A673 (cell line): ENCODE data around the gene LRCH2. TPM values are rescaled to one million over a fixed set of nuclear protein-coding genes. Genes with fewer than 3 reads are reported as not detected.

ENCODE experiments used
- BruUV-seq: library from RNA; stranded (reverse); fragments of 400-500 nt; replicated peaks from 2 replicates; lab custom pipeline; 2021; lab: Mats Ljungman, UMichigan
- CTCF ChIA-PET: fragments of 300-600 bp; sonication (Branson Sonifier 250); formaldehyde crosslinking; loops from one replicate; lab custom pipeline; 2022; ENCODE audit warnings: antibody characterized with exemption; lab: Charles Lee
- POLR2A ChIA-PET: fragments of 300-600 bp; sonication (Branson Sonifier 250); formaldehyde crosslinking; loops from one replicate; lab custom pipeline; 2022; ENCODE audit warnings: antibody characterized with exemption; ENCODE audit not compliant: low non-redundant PET; lab: Charles Lee
- DNase-seq: peaks from one replicate; pipeline ENCODE4 v3.0.0-alpha.2; 2015; ENCODE audit warnings: low spot score
- H3K27ac ChIP-seq: fragments of 200-600 bp; sonication (generic); 2 replicates; pipeline ENCODE4 v1.5.1; 2016; ENCODE audit warnings: mixed run types, low read depth, mild to moderate bottlenecking, mixed read lengths, antibody characterized with exemption, low read length; ENCODE audit not compliant: poor library complexity, severe bottlenecking
- H3K27me3 ChIP-seq: fragments of 200-600 bp; sonication (generic); replicated peaks from 2 replicates; pipeline ENCODE4 v1.6.1; 2017; ENCODE audit warnings: mixed run types, low read depth, mild to moderate bottlenecking, mixed read lengths, antibody characterized with exemption, low read length; ENCODE audit not compliant: insufficient read depth, poor library complexity
- H3K36me3 ChIP-seq: fragments of 200-600 bp; sonication (generic); 2 replicates; pipeline ENCODE4 v1.6.1; 2016; ENCODE audit warnings: mixed run types, mild to moderate bottlenecking, mixed read lengths, antibody characterized with exemption, low read length; ENCODE audit not compliant: insufficient read depth, poor library complexity, severe bottlenecking
- H3K4me1 ChIP-seq: fragments of 200-600 bp; sonication (generic); 2 replicates; pipeline ENCODE4 v1.6.1; 2017; ENCODE audit warnings: mixed run types, mild to moderate bottlenecking, mixed read lengths, antibody characterized with exemption, low read length; ENCODE audit not compliant: insufficient read depth, poor library complexity, severe bottlenecking
- H3K4me3 ChIP-seq: fragments of 200-600 bp; sonication (generic); 2 replicates; pipeline ENCODE4 v1.5.1; 2016; ENCODE audit warnings: low read depth, mixed run types, mild to moderate bottlenecking, mixed read lengths, low read length; ENCODE audit not compliant: poor library complexity, severe bottlenecking
- H3K9me3 ChIP-seq: fragments of 200-600 bp; sonication (generic); 2 replicates; pipeline ENCODE4 v1.6.1; 2016; ENCODE audit warnings: mixed run types, low read depth, mild to moderate bottlenecking, mixed read lengths, antibody characterized with exemption, low read length; ENCODE audit not compliant: poor library complexity, severe bottlenecking
- EZH2 ChIP-seq: fragments of 200-600 bp; sonication (generic); IDR thresholded peaks from 2 replicates; pipeline ENCODE4 v1.6.1; 2017; ENCODE audit warnings: borderline replicate concordance, low read depth, mild to moderate bottlenecking, mixed read lengths, antibody characterized with exemption, low read length; ENCODE audit not compliant: poor library complexity, severe bottlenecking
- intact Hi-C: fragments of 100-400 bp; cut with micrococcal nuclease; formaldehyde crosslinking; loops from one replicate; pipeline ENCODE4 v1.10.0; 2022; ENCODE audit not compliant: unreplicated experiment
- total RNA-seq: library from RNA; stranded (reverse); gene quantifications from 2 replicates; pipeline ENCODE4 v1.2.3, GENCODE V29; 2021
- TF ChIP-seq, protein P1 (sequence below): fragments of 300-800, 200-600 bp; sonication (generic); conservative IDR thresholded peaks from 2 replicates; pipeline ENCODE4 v1.5.1; 2017; ENCODE audit warnings: low read depth, mild to moderate bottlenecking, antibody characterized with exemption, low read length, moderate library complexity, mixed read lengths

The LRCH2 gene
- total RNA-seq, 1 experiment from 2014 or later = 4.2 TPM

DNA sequence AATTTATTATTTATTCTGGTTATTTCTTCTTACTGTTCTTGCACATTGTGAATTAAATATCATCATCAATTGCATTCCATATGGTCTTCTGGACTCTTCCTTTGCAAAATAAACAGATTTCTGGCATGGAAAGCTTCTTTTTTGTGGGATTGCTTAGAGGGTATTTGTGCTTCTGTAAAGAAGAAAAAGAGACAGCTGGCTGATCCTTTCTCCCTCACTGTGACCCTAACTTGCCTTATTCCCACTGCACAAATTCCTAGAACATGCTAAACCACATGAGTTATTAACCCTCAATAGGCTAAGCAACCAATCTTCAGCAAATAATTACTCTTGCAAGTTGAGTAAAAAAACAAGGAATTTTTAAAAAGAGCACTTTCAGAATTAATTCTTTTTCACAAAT lies 23.8 kb upstream of the LRCH2 start:
- no TSS peak for BruUV-seq
- no peak for TF ChIP-seq EZH2
- TF ChIP-seq, protein P1, sequence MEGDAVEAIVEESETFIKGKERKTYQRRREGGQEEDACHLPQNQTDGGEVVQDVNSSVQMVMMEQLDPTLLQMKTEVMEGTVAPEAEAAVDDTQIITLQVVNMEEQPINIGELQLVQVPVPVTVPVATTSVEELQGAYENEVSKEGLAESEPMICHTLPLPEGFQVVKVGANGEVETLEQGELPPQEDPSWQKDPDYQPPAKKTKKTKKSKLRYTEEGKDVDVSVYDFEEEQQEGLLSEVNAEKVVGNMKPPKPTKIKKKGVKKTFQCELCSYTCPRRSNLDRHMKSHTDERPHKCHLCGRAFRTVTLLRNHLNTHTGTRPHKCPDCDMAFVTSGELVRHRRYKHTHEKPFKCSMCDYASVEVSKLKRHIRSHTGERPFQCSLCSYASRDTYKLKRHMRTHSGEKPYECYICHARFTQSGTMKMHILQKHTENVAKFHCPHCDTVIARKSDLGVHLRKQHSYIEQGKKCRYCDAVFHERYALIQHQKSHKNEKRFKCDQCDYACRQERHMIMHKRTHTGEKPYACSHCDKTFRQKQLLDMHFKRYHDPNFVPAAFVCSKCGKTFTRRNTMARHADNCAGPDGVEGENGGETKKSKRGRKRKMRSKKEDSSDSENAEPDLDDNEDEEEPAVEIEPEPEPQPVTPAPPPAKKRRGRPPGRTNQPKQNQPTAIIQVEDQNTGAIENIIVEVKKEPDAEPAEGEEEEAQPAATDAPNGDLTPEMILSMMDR = no peak
- POLR2A ChIA-PET = no interaction called here
- DNase-seq = no peak
- no peaks in the 10 kb centered on the region for H3K4me1 ChIP-seq
- no peak overlapping the region for H3K4me3 ChIP-seq
- peaks cover 25% of the 10 kb centered on the region for H3K27me3 ChIP-seq
- no peaks in the 10 kb centered on the region for H3K9me3 ChIP-seq
- no peaks in the 10 kb centered on the region for H3K36me3 ChIP-seq
- CTCF ChIA-PET = no interaction called here
- no peak overlapping the region for H3K27ac ChIP-seq
- intact Hi-C loops = no loop called here

DNA sequence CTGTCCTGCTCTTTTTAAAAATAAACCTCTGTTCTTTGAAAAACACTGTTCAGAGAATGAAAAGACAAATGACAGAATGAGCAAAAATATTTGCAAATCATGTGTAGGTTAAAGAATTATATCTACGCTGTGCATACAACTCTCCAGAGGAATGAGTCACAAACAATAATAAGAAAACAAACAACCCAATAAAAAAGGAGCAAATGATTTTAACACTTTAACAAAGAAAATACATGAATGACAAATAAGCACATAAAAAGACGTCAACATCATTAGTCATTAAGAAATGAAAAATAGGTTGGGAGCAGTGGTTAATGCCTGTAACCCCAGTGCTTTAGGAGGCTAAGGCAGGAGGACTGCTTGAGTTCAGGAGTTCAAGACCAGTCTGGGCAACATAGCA lies 21.1 kb upstream of the LRCH2 start:
- no peak for TF ChIP-seq EZH2
- DNase-seq = no peak
- H3K9me3 ChIP-seq = no peaks in the 10 kb centered on the region
- intact Hi-C loops = no loop called here
- no peak overlapping the region for H3K4me3 ChIP-seq
- no peaks in the 10 kb centered on the region for H3K4me1 ChIP-seq
- ChIA-PET CTCF (no interaction called here), POLR2A (no interaction called here)
- H3K36me3 ChIP-seq = no peaks in the 10 kb centered on the region
- no TSS peak for BruUV-seq
- peaks cover 17% of the 10 kb centered on the region for H3K27me3 ChIP-seq
- H3K27ac ChIP-seq = no peak overlapping the region

DNA sequence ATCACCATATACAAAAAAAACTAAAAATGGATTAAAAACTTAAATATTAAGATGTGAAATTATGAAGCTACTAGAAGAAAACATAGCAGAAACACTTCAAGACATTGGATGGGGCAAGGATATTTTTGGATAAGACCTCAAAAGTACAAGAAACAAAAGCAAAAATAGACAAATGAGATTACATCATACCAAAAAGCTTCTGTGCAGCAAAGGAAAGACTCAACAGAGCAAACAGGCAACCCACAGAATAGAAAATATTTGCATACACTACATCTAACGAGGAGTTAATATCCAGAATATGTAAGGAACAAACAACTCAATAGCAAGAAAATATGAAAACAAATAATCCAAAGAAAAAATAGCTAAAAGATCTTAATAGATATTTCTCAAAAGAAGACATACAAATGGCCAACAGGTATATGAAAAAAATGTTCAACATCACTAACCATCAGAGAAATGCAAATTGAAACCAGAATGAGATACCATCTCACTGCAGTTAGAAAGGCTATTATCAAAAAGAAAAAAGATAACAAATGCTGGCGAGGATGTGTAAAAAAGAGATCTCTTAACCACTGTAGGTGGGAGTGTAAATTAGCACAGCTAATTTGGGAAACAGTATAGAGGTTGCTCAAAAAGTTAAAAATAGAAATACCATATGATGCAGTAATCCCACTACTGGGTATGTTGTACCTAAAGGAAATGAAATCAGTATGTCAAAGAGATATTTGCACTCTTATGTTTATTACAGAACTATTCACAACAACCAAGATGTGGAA lies 17.8 kb upstream of the LRCH2 start:
- no peak for TF ChIP-seq EZH2
- TF ChIP-seq, protein P1 = no peak
- no peak for DNase-seq
- intact Hi-C loops = no loop called here
- POLR2A ChIA-PET = no interaction called here
- CTCF ChIA-PET = no interaction called here
- H3K9me3 ChIP-seq = no peaks in the 10 kb centered on the region
- H3K27me3 ChIP-seq = peaks cover 13% of the 10 kb centered on the region
- H3K36me3 ChIP-seq = no peaks in the 10 kb centered on the region
- no peaks in the 10 kb centered on the region for H3K4me1 ChIP-seq
- no TSS peak for BruUV-seq
- no peak overlapping the region for H3K4me3 ChIP-seq
- no peak overlapping the region for H3K27ac ChIP-seq

DNA sequence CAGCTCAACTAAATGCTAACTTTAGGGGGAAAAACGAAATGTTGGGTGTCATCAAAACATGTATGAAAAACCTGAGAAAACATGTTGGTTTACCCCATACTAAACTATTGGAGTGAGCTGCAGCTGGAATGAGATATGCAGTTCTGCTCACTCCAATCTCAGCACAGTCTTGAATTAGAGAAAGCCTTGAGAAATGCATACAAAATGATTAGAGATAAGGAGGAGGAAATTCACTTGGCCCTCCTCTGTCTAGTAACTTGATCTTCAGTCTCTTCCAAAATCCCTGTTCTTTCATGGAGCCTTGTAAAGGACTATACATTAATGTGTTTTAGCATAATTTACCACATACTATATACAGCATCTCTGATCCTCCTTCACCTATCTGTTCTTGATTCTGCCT lies 3.2 kb upstream of the LRCH2 start:
- H3K4me1 ChIP-seq = no peaks in the 10 kb centered on the region
- H3K36me3 ChIP-seq = no peaks in the 10 kb centered on the region
- CTCF ChIA-PET = no interaction called here
- H3K4me3 ChIP-seq = no peak overlapping the region
- H3K27me3 ChIP-seq = peaks cover 39% of the 10 kb centered on the region
- no peak for DNase-seq
- POLR2A ChIA-PET = no interaction called here
- BruUV-seq = no TSS peak
- no peak for TF ChIP-seq EZH2
- TF ChIP-seq, protein P1 = no peak
- no peaks in the 10 kb centered on the region for H3K9me3 ChIP-seq
- H3K27ac ChIP-seq = no peak overlapping the region
- intact Hi-C loops = no loop called here
